ENCODE measurements around the gene CTNNA2.

DNA sequence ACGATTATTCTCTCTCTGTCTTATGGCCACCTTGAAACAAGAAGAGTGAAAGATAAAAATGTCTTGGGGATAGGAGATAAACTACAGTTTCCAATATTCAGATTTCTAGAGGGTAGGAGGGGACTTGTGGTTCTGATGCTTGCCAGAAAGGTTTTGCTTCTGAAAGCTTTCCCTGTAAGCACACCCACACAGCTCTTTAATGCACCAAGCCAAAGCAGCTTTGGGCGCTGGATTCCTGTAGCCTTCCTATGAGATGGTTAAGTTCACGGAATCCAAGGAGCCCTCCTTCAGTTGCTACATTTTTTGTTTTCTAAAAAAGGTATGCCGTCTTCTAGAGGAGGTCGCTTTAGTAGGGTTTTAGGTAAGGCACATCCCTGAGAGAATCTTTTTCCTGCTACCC is 786.8 kb downstream of the CTNNA2 start:
- TF ChIP-seq EP300 (IDR thresholded peaks at IDR 0.05) = no peak
- TF ChIP-seq, protein P1, sequence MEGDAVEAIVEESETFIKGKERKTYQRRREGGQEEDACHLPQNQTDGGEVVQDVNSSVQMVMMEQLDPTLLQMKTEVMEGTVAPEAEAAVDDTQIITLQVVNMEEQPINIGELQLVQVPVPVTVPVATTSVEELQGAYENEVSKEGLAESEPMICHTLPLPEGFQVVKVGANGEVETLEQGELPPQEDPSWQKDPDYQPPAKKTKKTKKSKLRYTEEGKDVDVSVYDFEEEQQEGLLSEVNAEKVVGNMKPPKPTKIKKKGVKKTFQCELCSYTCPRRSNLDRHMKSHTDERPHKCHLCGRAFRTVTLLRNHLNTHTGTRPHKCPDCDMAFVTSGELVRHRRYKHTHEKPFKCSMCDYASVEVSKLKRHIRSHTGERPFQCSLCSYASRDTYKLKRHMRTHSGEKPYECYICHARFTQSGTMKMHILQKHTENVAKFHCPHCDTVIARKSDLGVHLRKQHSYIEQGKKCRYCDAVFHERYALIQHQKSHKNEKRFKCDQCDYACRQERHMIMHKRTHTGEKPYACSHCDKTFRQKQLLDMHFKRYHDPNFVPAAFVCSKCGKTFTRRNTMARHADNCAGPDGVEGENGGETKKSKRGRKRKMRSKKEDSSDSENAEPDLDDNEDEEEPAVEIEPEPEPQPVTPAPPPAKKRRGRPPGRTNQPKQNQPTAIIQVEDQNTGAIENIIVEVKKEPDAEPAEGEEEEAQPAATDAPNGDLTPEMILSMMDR (IDR thresholded peaks at IDR 0.05) = no peak
